Measurements from ENCODE around the gene PTPRN2.

DNA sequence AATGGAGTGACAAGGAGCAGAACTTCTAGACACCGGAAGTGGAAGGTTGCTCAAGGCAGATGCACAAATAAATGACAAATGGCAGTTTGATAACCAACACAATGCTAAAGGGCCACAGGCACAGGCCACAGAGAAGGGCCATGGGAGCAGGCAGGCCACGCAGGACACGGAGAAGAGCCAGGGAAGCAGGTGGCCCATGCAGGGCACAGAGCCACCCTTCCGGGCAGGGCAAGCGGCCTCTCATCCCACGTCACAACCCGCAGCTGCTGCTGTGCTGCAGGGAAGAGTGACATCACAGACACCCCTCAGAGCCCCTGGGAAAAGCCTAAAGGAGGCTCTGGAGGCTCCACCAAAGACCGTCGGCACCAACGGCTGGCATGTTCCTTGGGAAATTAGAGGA is 328.5 kb downstream of the PTPRN2 start:
- TF ChIP-seq FOXM1 (IDR thresholded peaks at IDR 0.05; ENCODE audit: borderline replicate concordance) (no peak), HDGF (IDR thresholded peaks at IDR 0.05; ENCODE audit: borderline replicate concordance) (no peak), FOXK2 (IDR thresholded peaks at IDR 0.05) (no peak), ELF4 (IDR thresholded peaks at IDR 0.05) (no peak), LEF1 (IDR thresholded peaks at IDR 0.05; ENCODE audit: borderline replicate concordance) (no peak), FOXA1 (IDR thresholded peaks at IDR 0.05) (no peak), TARDBP (IDR thresholded peaks at IDR 0.05) (no peak), SP1 (IDR thresholded peaks at IDR 0.05) (no peak), BHLHE40 (IDR thresholded peaks at IDR 0.05; ENCODE audit: borderline replicate concordance) (no peak), PKNOX1 (IDR thresholded peaks at IDR 0.05) (no peak), SUZ12 (IDR thresholded peaks at IDR 0.05) (no peak), ZNF384 (IDR thresholded peaks at IDR 0.05) (no peak)
